ENCODE data around the gene PGAP6.

DNA sequence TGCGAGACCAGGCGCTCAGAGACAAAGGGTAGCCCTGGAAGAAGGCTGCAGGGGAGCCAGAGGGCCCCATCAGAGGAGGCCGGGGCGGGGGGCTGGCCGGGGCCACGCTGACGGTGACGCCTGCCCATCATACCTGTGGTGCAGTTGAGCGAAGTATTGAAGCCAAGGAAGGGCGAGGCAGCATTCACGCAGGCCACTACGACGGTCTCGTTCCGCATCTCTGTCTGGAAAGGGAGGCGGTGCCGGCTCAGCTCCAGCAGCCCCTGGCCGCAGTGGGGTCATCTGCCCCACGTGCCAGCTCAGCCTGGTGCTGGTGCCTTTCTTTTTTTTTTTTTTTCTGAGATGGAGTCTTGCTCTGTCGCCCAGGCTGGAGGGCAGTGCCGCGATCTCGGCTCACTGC, 6.6 kb downstream of the PGAP6 start:
- TF ChIP-seq CTCF (IDR thresholded peaks at IDR 0.05; ENCODE audit: insufficient read depth, low read depth, low read length) (no peak), EZH2 (IDR thresholded peaks at IDR 0.05; ENCODE audit: insufficient read depth, low read length) (no peak)

All from astrocyte (in vitro differentiated cells and primary cell).